Neuronal stem cell (in vitro differentiated cells): ENCODE measurements around the gene SLC46A2.

ENCODE experiments used
- DNase-seq: peaks from one replicate; pipeline ENCODE4 v3.0.0-alpha.2; 2013; ENCODE audit warnings: low spot score
- H2AFZ ChIP-seq: one replicate; pipeline ENCODE4 v1.6.1; 2013; ENCODE audit warnings: mild to moderate bottlenecking, low read length, inconsistent platforms
- H2AK5ac ChIP-seq: 2 replicates; pipeline ENCODE4 v1.6.1; 2013; ENCODE audit warnings: low read depth, mild to moderate bottlenecking, inconsistent platforms, low read length, moderate library complexity, mixed read lengths
- H2BK120ac ChIP-seq: 2 replicates; pipeline ENCODE4 v1.6.1; 2013; ENCODE audit warnings: low read depth, mild to moderate bottlenecking, inconsistent platforms, low read length, moderate library complexity, mixed read lengths
- H2BK12ac ChIP-seq: one replicate; pipeline ENCODE4 v1.6.1; 2013; ENCODE audit warnings: low read length, inconsistent platforms
- H2BK15ac ChIP-seq: 2 replicates; pipeline ENCODE4 v1.6.1; 2013; ENCODE audit warnings: mild to moderate bottlenecking, low read length, inconsistent platforms, mixed read lengths
- H2BK5ac ChIP-seq: one replicate; pipeline ENCODE4 v1.6.1; 2013; ENCODE audit warnings: inconsistent platforms, mild to moderate bottlenecking, low read length, moderate library complexity
- H3K14ac ChIP-seq: one replicate; pipeline ENCODE4 v1.6.1; 2013; ENCODE audit warnings: low read length, inconsistent platforms
- H3K18ac ChIP-seq: 2 replicates; pipeline ENCODE4 v1.6.1; 2013; ENCODE audit warnings: low read length, inconsistent platforms
- H3K23ac ChIP-seq: 2 replicates; pipeline ENCODE4 v1.6.1; 2013; ENCODE audit warnings: low read depth, mild to moderate bottlenecking, mixed read lengths, low read length, inconsistent platforms; ENCODE audit not compliant: poor library complexity
- H3K27ac ChIP-seq: replicated peaks from 3 replicates; pipeline ENCODE4 v1.5.1; 2013; ENCODE audit warnings: low read length, inconsistent platforms
- H3K27me3 ChIP-seq, 3 experiments: 2 replicates each; pipeline ENCODE4 v1.6.1; 2013; ENCODE audit warnings: low read length in 3 of 3, mild to moderate bottlenecking in 2 of 3, inconsistent platforms in 1 of 3, low read depth in 1 of 3, mixed read lengths in 1 of 3, moderate library complexity in 1 of 3; ENCODE audit not compliant: control insufficient read depth in 3 of 3, insufficient read depth in 3 of 3
- H3K36me3 ChIP-seq, 2 donors: replicated peaks in 1 of 2; 2 replicates each; pipeline ENCODE4 v1.6.1; 2013; ENCODE audit warnings: low read length in 2 of 2; ENCODE audit not compliant: control insufficient read depth in 2 of 2, insufficient read depth in 2 of 2
- H3K4ac ChIP-seq: 2 replicates; pipeline ENCODE4 v1.6.1; 2013; ENCODE audit warnings: inconsistent platforms, mild to moderate bottlenecking, low read length, moderate library complexity
- H3K4me1 ChIP-seq, 2 donors: 1 replicate in 1 of 2; 2 replicates in 1 of 2; pipeline ENCODE4 v1.6.1; 2013; ENCODE audit warnings: low read length in 2 of 2, low read depth in 1 of 2; ENCODE audit not compliant: control insufficient read depth in 2 of 2, insufficient read depth in 1 of 2
- H3K4me2 ChIP-seq: one replicate; pipeline ENCODE4 v1.6.1; 2013; ENCODE audit warnings: mild to moderate bottlenecking, low read length, inconsistent platforms; ENCODE audit not compliant: insufficient read depth, poor library complexity, severe bottlenecking
- H3K4me3 ChIP-seq, 2 donors: 2 replicates each; pipeline ENCODE4 v1.5.1; 2013; ENCODE audit warnings: low read length in 2 of 2, mild to moderate bottlenecking in 2 of 2, inconsistent platforms in 1 of 2, moderate library complexity in 1 of 2
- H3K79me1 ChIP-seq: one replicate; pipeline ENCODE4 v1.6.1; 2013; ENCODE audit warnings: low read depth, mild to moderate bottlenecking, inconsistent platforms, low read length, moderate library complexity
- H3K9ac ChIP-seq: one replicate; pipeline ENCODE4 v1.6.1; 2013; ENCODE audit warnings: mild to moderate bottlenecking, low read depth, low read length, inconsistent platforms; ENCODE audit not compliant: poor library complexity
- H3K9me3 ChIP-seq, 2 donors: replicated peaks in 1 of 2; 2 replicates each; pipeline versions ENCODE3 to v1.6.1; 2013; ENCODE audit warnings: low read length in 2 of 2, mild to moderate bottlenecking in 2 of 2, inconsistent platforms in 1 of 2, low read depth in 1 of 2, mixed read lengths in 1 of 2, moderate library complexity in 1 of 2; ENCODE audit not compliant: control insufficient read depth in 2 of 2, insufficient read depth in 1 of 2
- H4K8ac ChIP-seq: one replicate; pipeline ENCODE4 v1.6.1; 2013; ENCODE audit warnings: low read depth, mild to moderate bottlenecking, inconsistent platforms, low read length, moderate library complexity
- H4K91ac ChIP-seq: one replicate; pipeline ENCODE4 v1.6.1; 2013; ENCODE audit warnings: low read length, low read depth, mild to moderate bottlenecking, inconsistent platforms; ENCODE audit not compliant: poor library complexity
- WGBS, 2 donors: extraction: QIAGEN DNeasy Blood & Tissue Kit; methylation state at CpG; one replicate each; pipeline ENCODE4 v1.1.7; 2013; ENCODE audit warnings: missing lambda C conversion rate in 2 of 2, mixed read lengths in 1 of 2; ENCODE audit not compliant: insufficient read length in 2 of 2, insufficient replicate concordance in 1 of 2; ENCODE audit errors: extremely low coverage in 2 of 2; 5-methylcytosine and 5-hydroxymethylcytosine counted together

SLC46A2 gene

GRCh38 chr9:112884101-112884500 is 6.6 kb downstream of the SLC46A2 start:
- H3K36me3 ChIP-seq: peaks cover 0 to 12% of the 10 kb centered on the region in 2 donors
- peaks cover 0 to 3% of the 10 kb centered on the region in 2 donors for H3K4me1 ChIP-seq
- H3K9me3 ChIP-seq: no peaks in the 10 kb centered on the region
- H3K4ac ChIP-seq: no peak overlapping the region
- no peak overlapping the region for H3K18ac ChIP-seq
- no peak overlapping the region for H2BK120ac ChIP-seq
- H3K4me3 ChIP-seq: no peak overlapping the region
- H2BK15ac ChIP-seq: no peak overlapping the region
- H3K14ac ChIP-seq: no peak overlapping the region
- no peak overlapping the region for H4K91ac ChIP-seq
- no peak overlapping the region for H3K23ac ChIP-seq
- no peak overlapping the region for H2BK5ac ChIP-seq
- H2AK5ac ChIP-seq: no peak overlapping the region
- H3K27me3 ChIP-seq: no peaks in the 10 kb centered on the region
- DNase-seq: no peak
- no peak overlapping the region for H4K8ac ChIP-seq
- H2AFZ ChIP-seq: no peak overlapping the region
- no peaks in the 10 kb centered on the region for H3K79me1 ChIP-seq
- H2BK12ac ChIP-seq: no peak overlapping the region
- WGBS, 2 donors: no CpG with 5 or more reads among the region's 6 CpGs
- H3K4me2 ChIP-seq: no peak overlapping the region
- H3K27ac ChIP-seq: no peak overlapping the region
- H3K9ac ChIP-seq: peak overlapping the region; percentile 30

GRCh38 chr9:112881331-112881730 is 9.3 kb downstream of the SLC46A2 start:
- H3K4ac ChIP-seq: no peak overlapping the region
- no peak overlapping the region for H3K18ac ChIP-seq
- no peak overlapping the region for H3K23ac ChIP-seq
- no peak overlapping the region for H4K8ac ChIP-seq
- no peak overlapping the region for H2BK5ac ChIP-seq
- H3K79me1 ChIP-seq: no peaks in the 10 kb centered on the region
- no peaks in the 10 kb centered on the region for H3K9me3 ChIP-seq
- peak overlapping the region in 1 of 2 donors; percentile 18 for H3K4me3 ChIP-seq
- H2BK15ac ChIP-seq: no peak overlapping the region
- H2BK12ac ChIP-seq: no peak overlapping the region
- peaks cover 0 to 3% of the 10 kb centered on the region in 2 donors for H3K4me1 ChIP-seq
- no peak overlapping the region for H3K4me2 ChIP-seq
- WGBS, 2 donors: no CpG with 5 or more reads among the region's 7 CpGs
- no peak overlapping the region for H2AK5ac ChIP-seq
- H3K27ac ChIP-seq: no peak overlapping the region
- H4K91ac ChIP-seq: no peak overlapping the region
- H3K27me3 ChIP-seq: no peaks in the 10 kb centered on the region
- H2BK120ac ChIP-seq: no peak overlapping the region
- H3K36me3 ChIP-seq: peaks cover 0 to 14% of the 10 kb centered on the region in 2 donors
- no peak overlapping the region for H3K14ac ChIP-seq
- DNase-seq: no peak
- no peak overlapping the region for H3K9ac ChIP-seq
- H2AFZ ChIP-seq: no peak overlapping the region

- no peaks in the 10 kb centered on the region for H3K27me3 ChIP-seq
- H3K9ac ChIP-seq: no peak overlapping the region
- H4K91ac ChIP-seq: no peak overlapping the region
- no peak overlapping the region for H3K14ac ChIP-seq
- peaks cover 0 to 14% of the 10 kb centered on the region in 2 donors for H3K36me3 ChIP-seq
- no peak overlapping the region for H3K27ac ChIP-seq
- H3K4me3 ChIP-seq: no peak overlapping the region
- no peak overlapping the region for H3K4me2 ChIP-seq
- H3K9me3 ChIP-seq: no peaks in the 10 kb centered on the region
- no peak overlapping the region for H2BK120ac ChIP-seq
- H4K8ac ChIP-seq: no peak overlapping the region
- no peak overlapping the region for H3K23ac ChIP-seq
- no peak for DNase-seq
- H3K18ac ChIP-seq: no peak overlapping the region
- H3K79me1 ChIP-seq: no peaks in the 10 kb centered on the region
- no peak overlapping the region for H2AK5ac ChIP-seq
- no peak overlapping the region for H2BK12ac ChIP-seq
- H2BK5ac ChIP-seq: no peak overlapping the region
- H3K4me1 ChIP-seq: peaks cover 0 to 3% of the 10 kb centered on the region in 2 donors
- no CpG with 5 or more reads among the region's 1 CpG for whole genome bisulfite sequencing, 2 donors
- no peak overlapping the region for H2AFZ ChIP-seq
- H3K4ac ChIP-seq: no peak overlapping the region
- H2BK15ac ChIP-seq: no peak overlapping the region
These were observed 10.0 kb downstream of the SLC46A2 start for GRCh38 chr9:112880650-112881049.

- Histone ChIP-seq H2BK120ac (no peak overlapping the region), H3K27ac (no peak overlapping the region), H3K27me3 (no peaks in the 10 kb centered on the region), H3K14ac (no peak overlapping the region), H3K79me1 (no peaks in the 10 kb centered on the region), H4K91ac (no peak overlapping the region), H3K4me1 (no peaks in the 10 kb centered on the region), H3K4me2 (no peak overlapping the region), H3K4ac (no peak overlapping the region), H3K9me3 (no peaks in the 10 kb centered on the region), H3K4me3 (no peak overlapping the region), H2AFZ (no peak overlapping the region), H2BK5ac (no peak overlapping the region), H2BK12ac (no peak overlapping the region), H2AK5ac (no peak overlapping the region), H3K9ac (no peak overlapping the region), H3K36me3 (peaks cover 0 to 14% of the 10 kb centered on the region in 2 donors), H3K23ac (no peak overlapping the region), H3K18ac (no peak overlapping the region), H4K8ac (no peak overlapping the region), H2BK15ac (no peak overlapping the region)
- no peak for DNase-seq
- WGBS, 2 donors: no CpG with 5 or more reads among the region's 2 CpGs
These were observed 11.9 kb downstream of the SLC46A2 start for GRCh38 chr9:112878752-112879151.
